GM12878 (cell line): ENCODE results near the gene STK11. TPM values are rescaled to one million over a fixed set of nuclear protein-coding genes. Genes with fewer than 3 reads are reported as not detected.

ENCODE experiments used
- BCL3 ChIP-seq: IDR thresholded peaks from 2 replicates; pipeline ENCODE4 v1.6.1; 2011; ENCODE audit warnings: borderline replicate concordance, low read depth, mild to moderate bottlenecking, moderate library complexity, low read length; ENCODE audit not compliant: insufficient read depth, poor library complexity, severe bottlenecking
- CEBPB ChIP-seq, 2 experiments: fragments of 150-350 bp in 1 of 2; IDR thresholded peaks; 2 replicates each; pipeline ENCODE4 v1.6.1; 2012 to 2014; ENCODE audit warnings: low read depth in 2 of 2, low read length in 2 of 2, borderline replicate concordance in 1 of 2, inconsistent platforms in 1 of 2
- CREB1 ChIP-seq: IDR thresholded peaks from 2 replicates; pipeline ENCODE4 v1.6.1; 2012; ENCODE audit warnings: low read depth, mild to moderate bottlenecking, inconsistent platforms
- E2F8 ChIP-seq: fragments of 450-650 bp; IDR thresholded peaks from 2 replicates; pipeline ENCODE4 v1.6.1; 2018; ENCODE audit warnings: mild to moderate bottlenecking, low read depth, moderate library complexity; ENCODE audit not compliant: partially characterized antibody
- EP300 ChIP-seq, 2 experiments: fragments of 150-350 bp in 1 of 2; IDR thresholded peaks; 2 replicates each; pipeline ENCODE4 v1.6.1; 2011 to 2012; ENCODE audit warnings: low read depth in 2 of 2, low read length in 2 of 2, borderline replicate concordance in 1 of 2, improper control_type of control experiment in 1 of 2, inconsistent platforms in 1 of 2; ENCODE audit not compliant: control insufficient read depth in 1 of 2
- EZH2 ChIP-seq: IDR thresholded peaks from 2 replicates; pipeline ENCODE4 v1.6.1; 2012; ENCODE audit warnings: low read depth, mild to moderate bottlenecking, control low read depth, inconsistent platforms, low read length, borderline replicate concordance; ENCODE audit not compliant: control insufficient read depth
- FOXK2 ChIP-seq: fragments of 450-650 bp; IDR thresholded peaks from 2 replicates; pipeline ENCODE4 v1.6.1; 2017; ENCODE audit warnings: mild to moderate bottlenecking, moderate library complexity
- NFIC ChIP-seq: IDR thresholded peaks from 2 replicates; pipeline ENCODE4 v1.6.1; 2012; ENCODE audit warnings: low read depth, mild to moderate bottlenecking, inconsistent platforms, low read length, moderate library complexity
- NFXL1 ChIP-seq: fragments of 450-650 bp; IDR thresholded peaks from 2 replicates; pipeline ENCODE4 v1.6.1; 2017; ENCODE audit warnings: antibody characterized with exemption, mild to moderate bottlenecking, borderline replicate concordance
- RAD21 ChIP-seq: IDR thresholded peaks from 2 replicates; pipeline ENCODE4 v1.6.1; 2011; ENCODE audit warnings: mild to moderate bottlenecking, low read depth, low read length, moderate library complexity; ENCODE audit not compliant: insufficient read depth
- RBBP5 ChIP-seq: fragments of 200-600 bp; sonication (generic); conservative IDR thresholded peaks from 2 replicates; pipeline ENCODE4 v1.6.1; 2016
- RELB ChIP-seq: fragments of 450-650 bp; IDR thresholded peaks from 2 replicates; pipeline ENCODE4 v1.6.1; 2017; ENCODE audit warnings: low read depth, mild to moderate bottlenecking, moderate library complexity
- SP1 ChIP-seq: IDR thresholded peaks from one replicate; pipeline ENCODE4 v1.6.1; 2011; ENCODE audit warnings: low read depth, low read length
- TCF7 ChIP-seq: IDR thresholded peaks from 2 replicates; pipeline ENCODE4 v1.6.1; 2014; ENCODE audit warnings: antibody characterized with exemption, borderline replicate concordance
- ZBTB33 ChIP-seq: fragments of 450-650 bp; IDR thresholded peaks from 2 replicates; pipeline ENCODE4 v1.6.1; 2017; ENCODE audit warnings: mild to moderate bottlenecking
- ZBTB40 ChIP-seq: fragments of 450-650 bp; IDR thresholded peaks from 2 replicates; pipeline ENCODE4 v1.6.1; 2016; ENCODE audit warnings: mild to moderate bottlenecking, moderate library complexity, borderline replicate concordance
- ZNF622 ChIP-seq: fragments of 450-650 bp; IDR thresholded peaks from 2 replicates; pipeline ENCODE4 v1.6.1; 2017; ENCODE audit warnings: mild to moderate bottlenecking, inconsistent platforms
- polyA plus RNA-seq, 11 experiments: library from polyadenylated mRNA; depleted of rRNA in 4 of 11; unstranded in 6 of 11; stranded (reverse) in 5 of 11; fragments of >200 nt; fragmentation: Nextera tagmentation in 4 of 11; fragmentation: Illumina TruSeq in 1 of 11; extraction: Ambion mirVana in 4 of 11; extraction: Trizol in 1 of 11; gene quantifications; 1 replicate in 1 of 11; 2 replicates in 10 of 11; pipeline versions ENCODE4 v1.2.1 to v1.2.3, GENCODE V29; 2011 to 2016; ENCODE audit warnings: inconsistent platforms in 2 of 11, missing spikeins in 2 of 11, low read depth in 1 of 11
- total RNA-seq, 4 experiments: library from RNA; depleted of rRNA in 3 of 4; stranded (reverse); fragments of >200 nt in 3 of 4; fragmentation: Illumina TruSeq in 1 of 4; extraction: Trizol in 1 of 4; gene quantifications; 2 replicates each; pipeline versions ENCODE4 v1.2.1 to v1.2.3, GENCODE V29; 2013 to 2021

STK11 gene
- total and polyA plus RNA-seq, 10 of the 15 experiments (the other 5 are each of a cell fraction or from before 2014, with no cell fraction given): 0.33 to 71.0 (median 23.8) TPM

GRCh38 chr19:1183543-1184172, 21.9 kb upstream of the STK11 start (continued):
- TF ChIP-seq CEBPB (IDR thresholded peaks at IDR 0.05; ENCODE audit: borderline replicate concordance in 1 of 2, low read depth in 2 of 2, low read length in 2 of 2) (no peak), CREB1 (0 out of 2 replicates have a peak, but pooled peaks have one; percentile 41), E2F8 (no peak), SP1 (peak; percentile 16), EP300 (IDR thresholded peaks at IDR 0.05; ENCODE audit: borderline replicate concordance in 1 of 2, control insufficient read depth in 1 of 2, low read depth in 2 of 2, low read length in 2 of 2) (peak; percentile 52 to 54; a peak in 2 of 4 replicates), ZBTB33 (no peak), NFIC (peak; percentile 28; the same call in 1 of the 2 replicates), TCF7 (no peak), RBBP5 (no peak), ZNF622 (no peak), FOXK2 (no peak), NFXL1 (no peak), RELB (peak; percentile 98), ZBTB40 (no peak), BCL3 (peak; percentile 91), RAD21 (no peak), EZH2 (no peak)
